ENCODE results near the gene KBTBD4. TPM values are rescaled to one million over a fixed set of nuclear protein-coding genes. Genes with fewer than 3 reads are reported as not detected.

Gene KBTBD4
- total and polyA plus RNA-seq, 2 donors (not counting 1 experiment from before 2014, with no cell fraction given), result 19.9 to 20.0 TPM

GRCh38 chr11:47595967-47596366 is 17.2 kb upstream of the KBTBD4 start:
- no peaks in the 10 kb centered on the region for H3K9me3 ChIP-seq (ENCODE audit: control insufficient read depth, insufficient read depth, low read depth, low read length)
- H3K27ac ChIP-seq (ENCODE audit: insufficient read depth, low read length), result no peak overlapping the region
- no peak overlapping the region for H3K4me2 ChIP-seq (ENCODE audit: extremely low read depth, insufficient read depth, low read length)
- no peak overlapping the region for H3K4me3 ChIP-seq (replicated peaks in 1 of 4; ENCODE audit: control extremely low read depth in 1 of 4, insufficient read depth in 1 of 4, low read depth in 3 of 4, low read length in 4 of 4)
- no peak overlapping the region for H2AFZ ChIP-seq (ENCODE audit: low read length)
- H3K4me1 ChIP-seq (ENCODE audit: control insufficient read depth, extremely low read depth, insufficient read depth, low read length), result no peaks in the 10 kb centered on the region
- no peaks in the 10 kb centered on the region for H3K36me3 ChIP-seq (ENCODE audit: control insufficient read depth, insufficient read depth, low read length)
- H3K9ac ChIP-seq (ENCODE audit: insufficient read depth, low read length), result no peak overlapping the region
- no peaks in the 10 kb centered on the region for H3K79me2 ChIP-seq (ENCODE audit: control insufficient read depth, insufficient read depth, low read length)
- peaks cover 35% of the 10 kb centered on the region for H3K27me3 ChIP-seq (ENCODE audit: control insufficient read depth, insufficient read depth, low read length)
- no peak for DNase-seq (ENCODE audit: low read depth in 2 of 2)
- TF ChIP-seq CTCF (conservative IDR thresholded peaks at IDR 0.05 in 1 of 2, IDR thresholded peaks at IDR 0.05 in 1 of 2; ENCODE audit: low read depth in 1 of 2, low read length in 2 of 2) (no peak), EZH2 (IDR thresholded peaks at IDR 0.05; ENCODE audit: low read length, missing control alignments) (no peak)
- H4K20me1 ChIP-seq (ENCODE audit: control insufficient read depth, extremely low read depth, insufficient read depth, low read length), result no peaks in the 10 kb centered on the region

- Histone ChIP-seq H3K79me2 (ENCODE audit: control insufficient read depth, insufficient read depth, low read length) (no peaks in the 10 kb centered on the region), H3K36me3 (ENCODE audit: control insufficient read depth, insufficient read depth, low read length) (no peaks in the 10 kb centered on the region), H3K9ac (ENCODE audit: insufficient read depth, low read length) (no peak overlapping the region), H4K20me1 (ENCODE audit: control insufficient read depth, extremely low read depth, insufficient read depth, low read length) (no peaks in the 10 kb centered on the region), H3K9me3 (ENCODE audit: control insufficient read depth, insufficient read depth, low read depth, low read length) (no peaks in the 10 kb centered on the region), H3K4me1 (ENCODE audit: control insufficient read depth, extremely low read depth, insufficient read depth, low read length) (no peaks in the 10 kb centered on the region), H3K27ac (ENCODE audit: insufficient read depth, low read length) (no peak overlapping the region), H3K4me2 (ENCODE audit: extremely low read depth, insufficient read depth, low read length) (no peak overlapping the region), H3K4me3 (replicated peaks in 1 of 4; ENCODE audit: control extremely low read depth in 1 of 4, insufficient read depth in 1 of 4, low read depth in 3 of 4, low read length in 4 of 4) (no peak overlapping the region), H3K27me3 (ENCODE audit: control insufficient read depth, insufficient read depth, low read length) (peaks cover 38% of the 10 kb centered on the region), H2AFZ (ENCODE audit: low read length) (no peak overlapping the region)
- DNase-seq (ENCODE audit: low read depth in 2 of 2), result no peak
- no peak for TF ChIP-seq CTCF (conservative IDR thresholded peaks at IDR 0.05 in 1 of 2, IDR thresholded peaks at IDR 0.05 in 1 of 2; ENCODE audit: low read depth in 1 of 2, low read length in 2 of 2)
- TF ChIP-seq EZH2 (IDR thresholded peaks at IDR 0.05; ENCODE audit: low read length, missing control alignments), result no peak
Measured at GRCh38 chr11:47595029-47595428, 16.3 kb upstream of the KBTBD4 start.

- Histone ChIP-seq H3K9me3 (ENCODE audit: control insufficient read depth, insufficient read depth, low read depth, low read length) (no peaks in the 10 kb centered on the region), H3K9ac (ENCODE audit: insufficient read depth, low read length) (no peak within 1 kb of the TSS), H3K79me2 (ENCODE audit: control insufficient read depth, insufficient read depth, low read length) (no peaks in the 10 kb centered on the region), H3K4me1 (ENCODE audit: control insufficient read depth, extremely low read depth, insufficient read depth, low read length) (no peaks in the 10 kb centered on the region), H3K27me3 (ENCODE audit: control insufficient read depth, insufficient read depth, low read length) (peaks cover 41% of the 10 kb centered on the region), H2AFZ (ENCODE audit: low read length) (no peak within 1 kb of the TSS), H3K4me3 (replicated peaks in 1 of 4; ENCODE audit: control extremely low read depth in 1 of 4, insufficient read depth in 1 of 4, low read depth in 3 of 4, low read length in 4 of 4) (peak within 1 kb of the TSS in 2 of 4 experiments; percentile 28 to 47), H3K4me2 (ENCODE audit: extremely low read depth, insufficient read depth, low read length) (peak within 1 kb of the TSS; percentile 40), H3K27ac (ENCODE audit: insufficient read depth, low read length) (no peak within 1 kb of the TSS), H4K20me1 (ENCODE audit: control insufficient read depth, extremely low read depth, insufficient read depth, low read length) (no peaks in the 10 kb centered on the region), H3K36me3 (ENCODE audit: control insufficient read depth, insufficient read depth, low read length) (no peaks in the 10 kb centered on the region)
- TF ChIP-seq EZH2 (IDR thresholded peaks at IDR 0.05; ENCODE audit: low read length, missing control alignments) (peak; percentile 57), CTCF (conservative IDR thresholded peaks at IDR 0.05 in 1 of 2, IDR thresholded peaks at IDR 0.05 in 1 of 2; ENCODE audit: low read depth in 1 of 2, low read length in 2 of 2) (no peak)
- DNase-seq (ENCODE audit: low read depth in 2 of 2), result no peak
Measured at GRCh38 chr11:47593934-47594855, 15.4 kb upstream of the KBTBD4 start, which contains the start of gene C1QTNF4. Gene C1QTNF4 (minus strand): TSS chr11:47594411. CDS start chr11:47590810, 3,601 bp downstream.

All from fibroblast of lung (primary cell).